ENCODE measurements around the gene NFKBIB.
"Not testable (repeated sequence)": the region's sequence is repeated elsewhere in the genome, so short reads cannot be mapped to it uniquely, and the experiment has no call there.

Gene NFKBIB

GRCh38 chr19:38899447-38900201 is at the start of gene NFKBIB, which contains the start of gene SIRT2:
TSS of gene NFKBIB (plus strand) at chr19:38899969. CDS start at chr19:38900033, 64 bp downstream.
TSS of gene SIRT2 (minus strand) at chr19:38899618. CDS start at chr19:38899521, 97 bp downstream.
- in situ Hi-C loops (cut with MboI; ENCODE audit: low sequenced_read_pairs), result no loop called here

- in situ Hi-C loops (cut with MboI; ENCODE audit: low sequenced_read_pairs), result no loop called here
Measured at GRCh38 chr19:38850436-38850975, 49.3 kb upstream of the NFKBIB start.

- in situ Hi-C loops (cut with MboI; ENCODE audit: low sequenced_read_pairs), result no loop called here
Measured at GRCh38 chr19:38850976-38851621, 48.7 kb upstream of the NFKBIB start.

DNA sequence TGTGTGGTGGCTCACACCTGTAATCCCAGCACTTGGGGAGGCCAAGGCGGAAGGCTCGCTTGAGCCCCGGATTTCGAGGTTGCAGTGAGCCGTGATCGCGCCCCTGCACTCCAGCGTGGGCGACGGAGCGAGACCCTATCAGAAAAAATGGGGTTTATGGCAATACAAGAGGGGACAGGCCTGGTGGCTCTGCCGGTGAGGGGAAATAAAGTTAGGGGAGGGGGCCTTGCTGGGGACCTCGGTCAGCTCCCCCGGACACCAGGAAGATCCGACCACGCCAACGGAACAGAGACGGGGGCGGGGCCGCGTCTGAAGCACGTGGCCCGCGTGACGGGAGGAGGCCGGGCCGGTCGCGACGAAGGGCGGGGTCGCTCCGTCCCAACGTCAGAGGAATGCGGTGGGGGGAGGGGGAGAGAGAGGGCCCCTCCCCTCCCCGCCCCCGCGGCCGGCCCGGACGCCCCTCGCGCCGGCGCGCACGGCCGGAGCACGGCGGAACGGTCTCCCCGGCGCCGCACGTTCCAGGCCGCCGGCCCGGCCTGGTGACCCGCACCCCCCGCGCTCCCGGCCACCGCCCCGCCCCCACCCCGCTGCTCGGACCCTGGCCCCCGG is 48.0 kb upstream of the NFKBIB start:
- in situ Hi-C loops (cut with MboI; ENCODE audit: low sequenced_read_pairs), result no loop called here

- in situ Hi-C loops (cut with MboI; ENCODE audit: low sequenced_read_pairs), result no loop called here
Measured at GRCh38 chr19:38852231-38853044, 47.3 kb upstream of the NFKBIB start.

DNA sequence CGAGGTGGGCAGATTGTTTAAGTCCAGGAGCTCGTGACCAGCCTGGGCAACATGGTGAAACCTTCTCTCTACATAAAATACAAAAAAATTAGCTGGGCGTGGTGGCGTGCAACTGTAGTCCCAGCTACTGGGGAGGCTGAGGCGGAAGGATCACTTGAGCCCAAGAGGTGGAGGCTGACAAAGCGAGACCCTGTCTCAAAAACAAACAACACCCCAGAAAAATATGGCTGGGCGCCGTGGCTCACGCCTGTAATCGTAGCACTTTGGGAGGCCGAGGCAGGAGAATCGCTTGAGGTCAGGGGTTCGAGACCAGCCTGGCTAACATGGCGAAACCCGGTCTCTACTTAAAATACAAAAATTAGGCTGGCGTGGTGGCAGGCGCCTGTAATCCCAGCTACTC is 46.6 kb upstream of the NFKBIB start:
- in situ Hi-C loops (cut with MboI; ENCODE audit: low sequenced_read_pairs), result no loop called here

- in situ Hi-C loops (cut with MboI; ENCODE audit: low sequenced_read_pairs), result not testable (repeated sequence)
Measured at GRCh38 chr19:38854961-38855360, 44.8 kb upstream of the NFKBIB start.

- in situ Hi-C loops (cut with MboI; ENCODE audit: low sequenced_read_pairs), result not testable (repeated sequence)
Measured at GRCh38 chr19:38855751-38856150, 44.0 kb upstream of the NFKBIB start.

GRCh38 chr19:38856813-38857212 is 43.0 kb upstream of the NFKBIB start:
- in situ Hi-C loops (cut with MboI; ENCODE audit: low sequenced_read_pairs), result no loop called here

DNA sequence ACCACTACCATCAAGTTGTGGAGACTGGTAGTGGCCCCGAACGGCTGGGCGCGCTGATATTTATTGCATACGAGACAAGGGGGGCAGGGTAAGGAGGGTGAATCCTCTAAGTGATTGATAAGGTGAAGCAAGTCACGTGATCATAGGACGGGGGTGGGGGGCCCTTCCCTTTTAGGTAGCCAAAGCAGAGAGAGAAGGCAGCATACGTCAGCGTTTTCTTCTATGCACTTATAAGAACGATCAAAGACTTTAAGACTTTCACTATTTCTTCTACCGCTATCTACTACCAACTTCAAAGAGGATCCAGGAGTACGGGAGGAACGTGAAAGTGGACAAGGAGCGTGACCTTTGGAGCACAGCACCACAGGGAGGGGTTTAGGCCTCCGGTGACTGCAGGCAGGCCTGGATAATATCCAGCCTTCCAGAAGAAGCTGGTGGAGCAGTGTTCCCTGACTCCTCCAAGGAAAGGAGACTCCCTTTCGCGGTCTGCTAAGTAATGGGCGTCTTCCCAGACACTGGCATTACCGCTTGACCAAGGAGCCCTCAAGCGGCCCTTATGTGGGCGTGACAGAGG is 40.1 kb upstream of the NFKBIB start:
- in situ Hi-C loops (cut with MboI; ENCODE audit: low sequenced_read_pairs), result not testable (repeated sequence)

- in situ Hi-C loops (cut with MboI; ENCODE audit: low sequenced_read_pairs), result no loop called here
Measured at GRCh38 chr19:38861368-38861767, 38.4 kb upstream of the NFKBIB start.

DNA sequence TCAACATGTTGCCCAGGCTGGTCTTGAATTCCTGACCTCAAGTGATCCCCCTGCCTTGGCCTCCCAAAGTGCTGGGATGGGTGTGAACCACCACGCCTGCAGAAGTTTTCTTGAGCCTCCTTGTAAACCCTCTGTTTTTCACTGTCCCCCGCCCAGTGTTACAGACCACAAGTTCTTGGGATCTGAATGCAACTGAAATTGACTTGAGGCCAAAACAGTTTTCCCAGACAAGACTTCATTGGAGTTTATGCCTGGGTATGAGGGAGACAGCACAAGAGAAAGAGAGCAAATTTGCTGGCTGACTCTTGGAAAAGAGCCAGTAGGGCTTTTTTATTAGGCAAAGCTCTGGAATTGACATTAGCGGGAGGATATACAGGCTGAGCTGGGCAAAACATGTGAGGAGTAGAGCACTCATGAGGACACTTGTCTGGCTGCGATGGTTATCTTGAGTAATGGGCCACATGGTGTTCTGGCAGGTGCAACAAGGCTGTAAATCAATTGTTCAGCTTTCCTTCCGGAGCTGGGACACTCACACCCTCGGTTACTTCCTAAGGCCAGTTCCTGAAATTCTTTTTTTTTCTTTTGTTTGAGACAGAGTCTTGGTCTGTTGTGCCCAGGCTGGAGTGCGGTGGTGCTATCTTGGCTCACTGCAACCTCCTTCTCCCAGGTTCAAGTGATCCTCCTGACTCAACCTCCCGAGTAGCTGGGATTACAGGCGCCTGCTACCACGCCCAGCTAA is 37.3 kb upstream of the NFKBIB start:
- in situ Hi-C loops (cut with MboI; ENCODE audit: low sequenced_read_pairs), result no loop called here

DNA sequence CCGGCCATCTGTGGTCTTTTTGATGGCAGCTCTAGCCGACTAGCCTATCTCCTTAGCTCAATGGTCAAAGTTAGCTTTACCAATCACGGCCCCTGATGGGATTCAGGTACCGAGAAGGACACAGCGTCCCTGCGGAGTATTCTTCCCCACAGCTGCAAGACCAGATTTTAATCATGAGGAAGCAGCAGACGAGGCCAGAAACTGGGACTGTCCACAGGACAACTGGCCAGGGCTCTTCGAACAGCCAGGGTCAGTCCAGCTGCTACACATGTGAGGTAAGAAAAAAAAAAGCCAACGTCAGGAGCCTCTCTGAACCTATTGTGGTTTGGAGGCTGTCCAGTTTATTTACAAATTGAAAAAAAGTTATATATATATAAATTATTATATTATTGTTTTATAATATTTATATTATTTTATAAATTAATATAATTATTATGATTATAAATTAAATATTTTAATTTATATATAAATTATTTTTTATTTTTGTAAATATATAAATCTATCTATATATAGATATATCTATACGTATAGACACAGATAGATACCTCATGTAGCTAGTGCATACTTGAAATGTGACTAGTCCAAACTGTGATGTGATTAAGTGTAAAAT is 32.5 kb upstream of the NFKBIB start:
- in situ Hi-C loops (cut with MboI; ENCODE audit: low sequenced_read_pairs), result no loop called here

- in situ Hi-C loops (cut with MboI; ENCODE audit: low sequenced_read_pairs), result no loop called here
Measured at GRCh38 chr19:38868551-38868950, 31.2 kb upstream of the NFKBIB start.

GRCh38 chr19:38869160-38869835 is 30.5 kb upstream of the NFKBIB start:
- in situ Hi-C loops (cut with MboI; ENCODE audit: low sequenced_read_pairs), result no loop called here

DNA sequence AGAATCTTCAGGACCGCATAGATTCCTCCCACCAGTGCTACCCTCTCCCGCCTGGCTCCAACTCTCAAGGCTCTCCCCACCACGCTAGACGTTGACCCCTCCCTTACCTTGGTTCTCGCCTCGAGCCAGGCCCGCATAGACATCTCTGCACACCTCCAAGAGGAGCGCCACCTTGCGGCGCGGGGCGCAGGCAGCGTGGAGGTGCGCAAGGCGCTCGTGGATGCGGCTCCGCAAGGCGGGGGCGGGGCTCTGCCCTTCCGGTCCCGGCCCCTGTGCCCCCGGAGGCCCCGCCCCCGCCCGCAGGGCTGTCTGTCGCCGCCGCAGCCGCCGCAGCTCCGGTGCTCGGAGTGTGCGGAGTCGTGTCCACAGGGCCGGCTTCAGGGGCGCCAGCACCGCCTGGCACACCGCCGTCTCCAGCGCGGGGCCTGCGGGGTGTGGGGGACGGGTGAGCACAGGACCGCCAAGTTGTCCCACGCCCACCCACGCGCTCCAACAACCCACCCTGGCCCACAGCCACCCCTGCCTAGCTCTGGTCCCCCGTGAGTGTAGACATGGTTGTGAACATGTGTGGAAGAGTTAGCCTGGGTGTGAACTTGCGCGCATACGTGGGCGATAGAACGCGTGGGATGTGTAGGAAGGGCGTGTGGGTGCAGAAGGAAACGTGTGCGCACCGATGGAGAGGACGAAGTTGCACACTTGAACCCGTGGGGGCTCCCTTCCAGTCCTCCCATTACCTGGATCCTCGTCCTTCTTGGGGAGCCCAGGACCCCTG is 29.7 kb upstream of the NFKBIB start:
- in situ Hi-C loops (cut with MboI; ENCODE audit: low sequenced_read_pairs), result no loop called here

DNA sequence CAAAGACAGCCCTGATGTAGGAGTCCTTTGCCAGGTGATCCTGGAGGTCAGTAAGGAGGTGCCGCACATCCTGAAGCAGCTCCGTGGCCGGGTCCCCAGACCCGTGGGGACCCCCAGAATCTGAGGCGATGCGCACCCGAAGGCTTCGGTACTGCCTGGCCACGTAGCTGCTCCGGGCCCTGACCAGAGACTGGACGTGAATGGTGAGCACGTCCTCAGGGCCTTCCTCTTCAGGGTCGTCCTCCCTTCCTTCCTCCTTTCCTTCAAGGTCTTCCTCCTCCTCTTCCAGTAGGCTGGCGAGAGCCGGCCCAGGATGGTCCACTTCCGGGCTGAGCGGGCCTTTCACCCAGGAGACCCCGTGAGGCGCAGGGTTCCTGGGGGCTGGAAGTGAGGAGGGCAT is 29.2 kb upstream of the NFKBIB start:
- in situ Hi-C loops (cut with MboI; ENCODE audit: low sequenced_read_pairs), result no loop called here

DNA sequence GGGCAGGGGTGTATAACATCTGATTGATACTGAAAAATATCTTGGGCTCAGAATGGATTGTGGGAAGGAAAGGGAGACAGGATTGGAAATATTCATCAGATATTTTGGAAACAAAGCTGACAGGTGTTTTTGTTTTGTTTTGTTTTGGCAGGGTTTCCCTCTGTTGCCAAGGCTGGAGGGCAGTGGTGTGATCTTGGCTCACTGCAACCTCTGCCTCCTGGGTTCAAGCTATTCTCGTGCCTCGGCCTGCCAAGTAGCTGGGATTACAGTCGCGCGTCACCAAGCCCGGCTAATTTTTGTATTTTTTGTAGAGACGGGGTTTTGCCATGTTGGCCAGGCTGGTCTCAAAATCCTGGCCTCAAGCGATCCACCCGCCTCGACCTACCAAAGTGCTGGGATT is 26.4 kb upstream of the NFKBIB start:
- in situ Hi-C loops (cut with MboI; ENCODE audit: low sequenced_read_pairs), result not testable (repeated sequence)

Measured in HL-60/S4 (cell line).